Measurements from ENCODE around the gene GP1BB.
A peak's percentile ranks its signal among the peaks of the same experiment; 100 is the strongest.
"Not testable (repeated sequence)": the region's sequence is repeated elsewhere in the genome, so short reads cannot be mapped to it uniquely, and the experiment has no call there.

Gene GP1BB

DNA sequence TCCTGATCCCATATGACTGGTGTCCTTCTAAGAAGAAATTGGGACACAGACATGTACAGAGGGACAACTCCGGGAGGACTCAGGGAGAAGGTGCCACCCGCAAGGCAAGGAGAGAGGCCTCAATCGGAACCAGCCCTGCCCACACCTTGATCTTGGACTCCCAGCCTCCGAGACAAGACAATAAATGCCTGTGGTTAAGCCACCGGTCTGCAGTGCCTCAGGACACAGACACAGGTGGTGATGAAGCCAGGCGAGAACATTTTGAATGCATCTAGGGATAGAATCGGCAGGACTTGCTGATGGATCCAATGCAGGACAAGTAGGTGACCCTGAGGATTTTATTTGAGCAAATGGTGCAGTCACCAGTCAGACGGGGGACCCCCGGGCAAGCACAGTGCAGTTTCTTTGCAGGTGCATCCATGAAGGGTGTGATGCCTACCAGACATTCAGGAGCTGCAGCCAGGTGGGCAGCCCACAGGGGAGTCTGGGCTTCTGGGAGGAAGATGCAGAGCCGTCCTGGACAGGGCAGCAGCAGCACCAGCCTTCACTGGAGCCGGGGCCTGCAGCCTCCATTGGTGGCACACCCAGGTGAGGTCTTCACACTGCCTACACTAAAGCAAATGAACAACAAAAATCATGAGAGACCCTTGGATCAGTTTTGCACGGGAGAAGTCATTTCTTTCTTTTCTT lies 29.2 kb upstream of the GP1BB start:
- DNase-seq, result no peak

GRCh38 chr22:19694696-19695095 lies 28.6 kb upstream of the GP1BB start:
- DNase-seq, result no peak

- no peak for DNase-seq
Measured at GRCh38 chr22:19696504-19697276, 26.6 kb upstream of the GP1BB start.

GRCh38 chr22:19697871-19698270 lies 25.5 kb upstream of the GP1BB start:
- not testable (repeated sequence) for DNase-seq

DNA sequence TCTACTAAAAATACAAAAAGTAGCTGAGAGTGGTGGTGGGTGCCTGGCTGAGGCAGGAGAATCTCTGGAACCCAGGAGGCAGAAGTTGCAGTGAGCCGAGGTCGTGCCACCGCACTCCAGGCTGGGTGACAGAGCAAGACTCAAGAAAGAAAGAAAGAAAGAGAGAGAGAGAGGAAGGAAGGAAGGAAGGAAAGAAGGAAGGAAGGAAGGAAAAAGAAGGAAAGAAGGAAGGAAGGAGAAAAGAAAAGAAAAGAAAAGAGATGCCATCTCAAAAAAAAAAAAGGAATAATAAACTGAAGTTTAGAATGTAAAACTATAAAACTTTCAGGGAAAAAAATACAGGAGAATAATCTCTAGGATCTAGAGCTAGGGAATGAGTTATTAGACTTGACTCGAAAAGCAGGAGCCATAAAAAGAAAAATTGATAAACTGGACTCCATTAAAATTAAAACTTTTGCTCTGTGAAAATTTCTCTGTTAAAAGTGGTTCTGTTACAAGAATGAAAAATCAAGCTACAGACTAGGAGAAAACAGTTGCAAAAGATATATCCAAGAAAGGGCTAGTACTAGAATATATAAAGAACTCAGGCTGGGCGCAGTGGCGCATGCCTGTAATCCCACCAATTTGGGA lies 22.4 kb upstream of the GP1BB start:
- DNase-seq, result no peak

- DNase-seq, result no peak
Measured at GRCh38 chr22:19701420-19702145, 21.8 kb upstream of the GP1BB start.

DNA sequence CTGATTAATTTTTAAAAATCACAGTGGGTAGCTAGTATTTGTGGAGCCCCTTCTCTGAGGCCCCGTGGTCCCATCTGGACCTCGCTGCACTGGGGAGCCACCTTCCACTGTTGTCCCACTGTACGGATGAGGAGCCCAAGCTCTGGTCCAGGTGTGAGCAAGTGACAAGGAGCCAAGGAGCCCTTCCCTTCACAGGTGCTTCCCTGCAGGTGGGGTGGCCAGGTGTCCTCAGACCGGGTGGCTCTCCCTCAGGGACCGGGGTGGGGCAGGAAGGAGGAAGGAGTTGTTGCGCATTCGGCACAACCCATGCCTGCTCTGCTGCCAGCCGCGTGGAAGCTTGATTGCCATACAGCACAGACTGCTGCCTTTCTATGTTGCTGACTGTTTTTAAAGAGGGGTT lies 19.5 kb upstream of the GP1BB start:
- peak; percentile 19 for DNase-seq

DNA sequence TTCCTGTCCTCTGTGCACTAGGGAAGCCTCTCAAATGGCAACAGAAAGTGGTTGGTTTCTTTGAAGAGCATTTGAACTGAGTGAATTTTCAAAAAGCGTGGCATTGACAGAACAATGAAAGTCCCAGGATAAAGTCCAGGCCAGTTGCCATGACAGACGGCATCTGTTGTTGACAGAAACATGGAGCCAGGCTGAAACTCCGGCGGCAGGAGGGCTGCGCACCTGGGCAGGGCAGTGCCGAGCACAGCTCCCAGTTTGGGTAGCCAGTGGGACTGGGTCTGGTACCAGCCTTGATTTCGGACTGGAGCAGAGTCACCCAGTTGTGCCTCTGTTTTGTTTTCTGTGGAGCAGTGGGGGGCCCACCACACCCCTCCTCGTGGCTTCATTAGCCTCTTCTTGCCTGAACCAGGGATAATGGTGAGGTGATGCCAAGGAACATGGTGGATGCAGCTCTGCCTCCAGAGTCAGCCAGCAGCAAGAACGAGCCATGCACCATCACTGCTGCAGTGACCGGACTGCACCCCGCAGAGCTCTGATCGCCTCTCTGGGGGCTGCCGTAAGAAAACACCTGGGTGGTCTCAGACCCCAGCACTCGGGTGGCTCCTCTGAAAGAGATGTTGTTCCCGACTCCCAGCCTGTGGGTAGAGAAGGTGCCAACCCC lies 18.9 kb upstream of the GP1BB start:
- no peak for DNase-seq

- DNase-seq, result no peak
Measured at GRCh38 chr22:19705181-19705934, 18.0 kb upstream of the GP1BB start.

DNA sequence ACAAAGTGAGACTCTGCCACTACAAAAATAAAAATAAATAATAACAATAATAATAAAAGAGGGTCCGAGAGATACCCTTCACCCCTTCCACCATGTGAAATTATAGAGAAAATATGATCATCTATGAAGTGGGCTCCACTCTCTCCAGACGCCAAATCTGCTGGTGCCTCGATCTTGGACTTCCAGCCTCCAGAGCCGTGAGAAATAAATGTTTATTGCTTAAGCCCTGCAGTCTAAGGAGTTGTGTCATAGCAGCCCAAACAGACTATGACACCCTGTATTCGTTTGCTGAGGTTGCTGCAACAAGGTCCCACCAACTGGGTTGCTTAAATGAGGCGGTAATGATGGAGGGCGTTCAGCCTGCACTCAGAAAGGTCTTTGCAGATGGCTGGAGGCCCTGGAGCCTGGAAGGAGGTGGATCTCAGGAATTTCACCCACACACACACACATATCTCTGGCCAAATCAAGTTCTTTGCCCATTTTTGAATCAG lies 16.6 kb upstream of the GP1BB start:
- DNase-seq, result no peak

GRCh38 chr22:19707347-19708290 lies 15.7 kb upstream of the GP1BB start:
- DNase-seq, result no peak

GRCh38 chr22:19708321-19709011 lies 14.9 kb upstream of the GP1BB start:
- no peak for DNase-seq

DNA sequence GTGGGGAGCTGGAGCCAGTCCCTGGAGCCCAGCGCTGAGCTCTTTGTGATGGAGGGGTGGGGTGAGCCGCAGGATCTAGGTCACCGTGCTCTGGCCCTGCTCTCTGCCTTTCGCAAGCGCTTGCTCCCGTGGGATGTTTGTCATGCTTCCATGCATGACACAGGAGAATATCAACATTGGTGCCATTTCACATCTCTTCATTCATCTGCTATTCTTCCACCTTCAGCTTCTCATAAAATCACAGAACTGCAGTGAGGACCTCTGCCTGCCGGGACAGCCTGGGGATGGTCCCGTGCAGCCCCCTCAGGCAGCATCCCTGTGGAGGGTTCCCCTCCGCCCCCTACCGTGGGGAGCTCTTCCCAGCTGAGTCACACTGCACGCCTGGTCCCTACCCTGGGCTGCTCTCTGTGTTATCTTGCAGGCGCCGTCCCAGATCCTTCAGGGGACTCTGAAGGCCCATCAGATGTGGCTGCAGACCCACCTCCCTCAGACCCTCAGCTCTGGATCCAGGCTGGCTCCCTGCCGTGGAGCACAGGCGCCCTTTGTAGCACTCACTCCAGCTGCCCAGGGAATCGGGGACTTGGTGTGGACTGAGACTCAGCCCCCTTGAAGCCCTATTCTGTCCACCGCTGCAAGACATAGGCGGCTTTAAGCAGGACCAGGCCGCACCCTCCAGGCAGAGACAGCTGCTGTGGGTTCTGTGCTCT lies 14.1 kb upstream of the GP1BB start:
- DNase-seq, result no peak

GRCh38 chr22:19710020-19710768 lies 13.1 kb upstream of the GP1BB start:
- no peak for DNase-seq

DNA sequence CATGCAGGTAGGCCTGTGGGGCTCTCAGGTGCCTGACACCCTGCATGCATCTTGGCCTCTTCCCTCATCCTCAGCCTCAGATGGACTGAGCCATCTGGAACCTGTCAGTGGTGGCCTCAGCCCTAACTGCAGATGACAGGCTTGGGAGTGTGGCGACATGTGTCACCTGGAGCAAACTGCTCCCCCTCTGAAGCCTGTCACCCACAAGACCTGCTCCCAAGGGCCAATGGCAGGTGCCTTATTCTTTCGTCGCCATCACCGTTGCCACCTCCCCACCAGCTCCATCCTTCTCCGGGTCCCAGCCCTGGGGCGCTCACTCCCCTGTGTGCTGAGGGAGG lies 12.6 kb upstream of the GP1BB start:
- no peak for DNase-seq

GRCh38 chr22:19713245-19713644 lies 10.1 kb upstream of the GP1BB start:
- DNase-seq, result no peak

DNA sequence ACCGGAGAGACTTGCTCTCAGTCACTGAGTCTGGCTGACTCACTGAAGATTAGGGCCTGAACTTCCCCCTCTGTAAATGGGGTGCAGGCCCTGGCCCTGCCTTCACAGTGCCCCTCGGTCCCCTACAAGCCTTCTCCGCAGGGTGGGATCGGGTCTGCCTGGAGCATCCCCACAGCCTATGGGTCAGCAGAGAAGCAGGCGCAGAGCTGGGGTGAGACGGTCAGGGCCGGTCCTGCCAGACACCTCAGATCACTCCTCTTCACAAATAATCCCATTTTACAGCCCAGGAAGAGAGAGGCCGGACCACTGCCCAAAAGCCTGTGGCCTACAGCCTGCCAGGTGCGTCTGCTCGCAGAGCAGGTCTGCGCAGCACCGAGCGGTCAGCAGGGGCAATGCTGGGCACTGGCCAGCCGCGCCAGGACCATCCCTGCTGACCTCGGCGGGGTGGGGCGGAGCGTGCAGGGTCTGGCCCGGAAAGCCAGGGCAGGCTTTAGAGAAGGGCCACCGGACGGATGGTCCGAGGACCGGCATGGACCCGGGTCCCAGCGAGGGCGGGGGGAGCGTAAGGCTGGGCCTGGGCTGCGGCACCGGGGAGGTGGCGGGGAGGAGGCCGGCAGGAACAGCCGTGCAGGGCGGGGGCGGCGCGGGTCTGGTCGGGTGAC lies 9.6 kb upstream of the GP1BB start:
- DNase-seq, result no peak

Data from NCI-H2171 treated with DMSO at 0.1 percent for 48 hours (cell line).